Liver (tissue), 9 donors: Measurements from ENCODE around the gene TTC21B. TPM values are rescaled to one million over a fixed set of nuclear protein-coding genes. Genes with fewer than 3 reads are reported as not detected.

Source experiments
- DNase-seq: peaks from one replicate; pipeline ENCODE4 v3.0.0-alpha.2; 2017; ENCODE audit warnings: low spot score
- H3K27ac ChIP-seq, 2 donors: one replicate each; pipeline ENCODE4 v1.7.0; 2013; ENCODE audit warnings: inconsistent platforms in 2 of 2, low read length in 2 of 2, control low read depth in 1 of 2, low read depth in 1 of 2, mild to moderate bottlenecking in 1 of 2
- H3K27me3 ChIP-seq, 4 donors: one replicate each; pipeline versions ENCODE4 v1.6.1 to v1.7.0; 2013; ENCODE audit warnings: low read length in 3 of 4, inconsistent platforms in 1 of 4, mild to moderate bottlenecking in 1 of 4, moderate library complexity in 1 of 4; ENCODE audit not compliant: control insufficient read depth in 4 of 4, insufficient read depth in 4 of 4
- H3K36me3 ChIP-seq, 4 donors: one replicate each; pipeline versions ENCODE4 v1.6.1 to v1.7.0; 2013; ENCODE audit warnings: low read length in 3 of 4, mild to moderate bottlenecking in 3 of 4, low read depth in 1 of 4, moderate library complexity in 1 of 4; ENCODE audit not compliant: control insufficient read depth in 4 of 4, insufficient read depth in 3 of 4
- H3K4me1 ChIP-seq, 4 donors: one replicate each; pipeline versions ENCODE4 v1.6.1 to v1.7.0; 2013; ENCODE audit warnings: low read length in 3 of 4, mild to moderate bottlenecking in 3 of 4, moderate library complexity in 1 of 4; ENCODE audit not compliant: control insufficient read depth in 4 of 4, insufficient read depth in 4 of 4
- H3K4me3 ChIP-seq, 3 donors: one replicate each; pipeline versions ENCODE4 v1.6.1 to v1.7.0; 2013; ENCODE audit warnings: low read length in 3 of 3, control low read depth in 1 of 3, low read depth in 1 of 3, mild to moderate bottlenecking in 1 of 3
- H3K9ac ChIP-seq, 2 donors: one replicate each; pipeline ENCODE4 v1.7.0; 2013; ENCODE audit warnings: low read length in 2 of 2, mild to moderate bottlenecking in 2 of 2, moderate library complexity in 2 of 2, control low read depth in 1 of 2, low read depth in 1 of 2
- H3K9me3 ChIP-seq, 4 donors: one replicate each; pipeline versions ENCODE4 v1.6.1 to v1.7.0; 2013; ENCODE audit warnings: low read length in 3 of 4; ENCODE audit not compliant: control insufficient read depth in 4 of 4
- ATF3 ChIP-seq: IDR thresholded peaks from 2 replicates; pipeline ENCODE4 v1.6.1; 2016; ENCODE audit warnings: antibody characterized with exemption
- CTCF ChIP-seq: fragments of 150-350 bp; IDR thresholded peaks from 2 replicates; pipeline ENCODE4 v1.5.1; 2017; ENCODE audit warnings: improper control_type of control experiment, low read depth, low read length; ENCODE audit not compliant: missing input control
- EGR1 ChIP-seq, 2 donors: IDR thresholded peaks; 2 replicates each; pipeline ENCODE4 v1.6.1; 2016 to 2018; ENCODE audit warnings: antibody characterized with exemption in 2 of 2, low read depth in 2 of 2
- FOXA1 ChIP-seq: IDR thresholded peaks from 2 replicates; pipeline ENCODE4 v1.6.1; 2016; ENCODE audit warnings: antibody characterized with exemption
- FOXA2 ChIP-seq: IDR thresholded peaks from 2 replicates; pipeline ENCODE4 v1.6.1; 2016; ENCODE audit warnings: antibody characterized with exemption
- GABPA ChIP-seq, 2 donors: IDR thresholded peaks in 1 of 2; conservative IDR thresholded peaks in 1 of 2; 2 replicates each; pipeline ENCODE4 v1.6.1; 2016; ENCODE audit warnings: antibody characterized with exemption in 2 of 2, mild to moderate bottlenecking in 1 of 2, moderate library complexity in 1 of 2
- HNF4A ChIP-seq, 2 donors: conservative IDR thresholded peaks; 2 replicates each; pipeline ENCODE4 v1.6.1; 2016; ENCODE audit warnings: antibody characterized with exemption in 2 of 2, mild to moderate bottlenecking in 2 of 2
- HNF4G ChIP-seq: IDR thresholded peaks from 2 replicates; pipeline ENCODE4 v1.6.1; 2016; ENCODE audit warnings: antibody characterized with exemption
- JUND ChIP-seq, 2 donors: IDR thresholded peaks; 2 replicates each; pipeline ENCODE4 v1.6.1; 2016; ENCODE audit warnings: antibody characterized with exemption in 2 of 2
- NR2F2 ChIP-seq: IDR thresholded peaks from 2 replicates; pipeline ENCODE4 v1.6.1; 2016; ENCODE audit warnings: antibody characterized with exemption
- RAD21 ChIP-seq, 2 donors: IDR thresholded peaks; 2 replicates each; pipeline ENCODE4 v1.6.1; 2016; ENCODE audit warnings: antibody characterized with exemption in 2 of 2, mild to moderate bottlenecking in 2 of 2
- RXRA ChIP-seq, 2 donors: IDR thresholded peaks; 2 replicates each; pipeline ENCODE4 v1.6.1; 2017 to 2018; ENCODE audit warnings: antibody characterized with exemption in 2 of 2, mild to moderate bottlenecking in 1 of 2
- SP1 ChIP-seq: IDR thresholded peaks from 2 replicates; pipeline ENCODE4 v1.6.1; 2018; ENCODE audit warnings: antibody characterized with exemption, mild to moderate bottlenecking
- TAF1 ChIP-seq: conservative IDR thresholded peaks from 2 replicates; pipeline ENCODE4 v1.6.1; 2016; ENCODE audit warnings: antibody characterized with exemption, mild to moderate bottlenecking
- YY1 ChIP-seq: IDR thresholded peaks from 2 replicates; pipeline ENCODE4 v1.6.1; 2016; ENCODE audit warnings: antibody characterized with exemption, mild to moderate bottlenecking
- WGBS: extraction: QIAGEN DNeasy Blood & Tissue Kit; methylation state at CpG from one replicate; pipeline ENCODE4 v1.1.7; 2013; 5-methylcytosine and 5-hydroxymethylcytosine counted together
- polyA plus RNA-seq, 2 donors: library from polyadenylated mRNA; stranded (reverse) in 1 of 2; unstranded in 1 of 2; fragments of 200-250 nt in 1 of 2; fragments of >200 nt in 1 of 2; fragmentation: Nextera tagmentation in 1 of 2; extraction: Ambion mirVana in 1 of 2; gene quantifications; one replicate each; pipeline versions ENCODE4 v1.2.1 to v1.2.3, GENCODE V29; 2013 to 2015
- total RNA-seq, 2 donors: library from RNA; depleted of rRNA; stranded (reverse); fragments of >200 nt; gene quantifications; one replicate each; pipeline ENCODE4 v1.2.3, GENCODE V29; 2014
- TF ChIP-seq, protein P1 (sequence below): IDR thresholded peaks from 2 replicates; pipeline ENCODE4 v1.6.1; 2016; ENCODE audit warnings: antibody characterized with exemption
- TF ChIP-seq, protein P2 (sequence below): IDR thresholded peaks from 2 replicates; pipeline ENCODE4 v1.6.1; 2016; ENCODE audit warnings: antibody characterized with exemption
- TF ChIP-seq, protein P3 (sequence below): IDR thresholded peaks from 2 replicates; pipeline ENCODE4 v1.6.1; 2016; ENCODE audit warnings: antibody characterized with exemption, mild to moderate bottlenecking
- donor health status: healthy.
- donor health status: healthy.
- donor health status: healthy.
- donor health status: healthy.
- donor health status: healthy.

TTC21B gene
- total and polyA plus RNA-seq, 4 donors: 2.0 to 25.3 (median 12.7) TPM

DNA sequence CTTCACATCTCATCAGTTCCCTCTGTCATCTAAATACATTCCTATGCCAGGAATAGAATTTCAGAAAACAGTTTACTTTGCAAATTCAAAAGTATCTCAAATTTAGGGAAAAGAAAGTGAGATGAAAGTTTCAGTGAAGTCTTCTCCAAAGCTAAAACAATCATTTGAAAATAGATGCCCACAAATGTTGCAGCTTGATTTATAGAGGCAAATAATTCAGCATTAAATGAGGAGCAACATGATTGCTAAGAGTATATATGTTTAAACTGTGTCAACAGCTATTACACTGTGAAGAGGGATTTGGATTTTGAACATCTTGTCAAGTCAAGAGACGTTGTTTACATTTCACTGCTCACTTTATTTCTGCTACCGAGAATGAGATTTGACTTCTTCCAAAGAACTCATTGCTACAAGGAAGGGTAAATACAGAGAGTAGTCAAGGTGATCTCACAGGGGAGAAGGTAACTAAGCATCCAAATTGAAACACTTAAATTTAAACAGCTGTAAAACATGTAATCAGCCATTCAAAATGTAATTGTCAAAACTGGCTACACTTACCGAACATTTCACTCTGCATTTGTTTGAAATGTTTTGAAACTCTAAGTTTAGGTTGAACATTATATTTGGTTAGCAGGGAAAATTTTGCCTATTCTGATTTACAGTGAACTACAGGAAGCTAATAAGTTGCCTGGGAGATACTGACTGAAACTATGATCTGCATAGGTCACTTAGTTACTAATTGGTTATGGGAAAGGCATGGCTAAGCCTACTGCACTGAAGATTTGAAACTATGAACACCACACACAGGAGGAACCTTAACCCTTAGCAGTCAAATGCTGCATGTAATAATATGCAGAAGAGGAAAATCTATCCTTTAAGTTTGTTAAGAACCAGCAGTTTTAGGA lies 126.3 kb downstream of the TTC21B start:
- 62% methylated on average over 3 of the region's 3 CpGs for WGBS
- no peaks in the 10 kb centered on the region for H3K27me3 ChIP-seq
- no peaks in the 10 kb centered on the region for H3K9me3 ChIP-seq
- no peak for TF ChIP-seq FOXA1
- no peak for TF ChIP-seq RXRA (IDR thresholded peaks at IDR 0.05)
- no peak for TF ChIP-seq GABPA (IDR thresholded peaks at IDR 0.05 in 1 of 2, conservative IDR thresholded peaks at IDR 0.05 in 1 of 2)
- TF ChIP-seq CTCF: no peak
- no peak for TF ChIP-seq HNF4G
- TF ChIP-seq SP1: no peak
- TF ChIP-seq YY1: no peak
- TF ChIP-seq EGR1 (IDR thresholded peaks at IDR 0.05; ENCODE audit: low read depth in 2 of 2): no peak
- no peak for TF ChIP-seq JUND (IDR thresholded peaks at IDR 0.05)
- TF ChIP-seq, protein P1, sequence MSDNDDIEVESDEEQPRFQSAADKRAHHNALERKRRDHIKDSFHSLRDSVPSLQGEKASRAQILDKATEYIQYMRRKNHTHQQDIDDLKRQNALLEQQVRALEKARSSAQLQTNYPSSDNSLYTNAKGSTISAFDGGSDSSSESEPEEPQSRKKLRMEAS: no peak
- TF ChIP-seq NR2F2: no peak
- TF ChIP-seq RAD21 (IDR thresholded peaks at IDR 0.05): no peak
- TF ChIP-seq ATF3: no peak
- no peak for TF ChIP-seq TAF1
- no peak for TF ChIP-seq HNF4A (conservative IDR thresholded peaks at IDR 0.05)
- TF ChIP-seq, protein P2, sequence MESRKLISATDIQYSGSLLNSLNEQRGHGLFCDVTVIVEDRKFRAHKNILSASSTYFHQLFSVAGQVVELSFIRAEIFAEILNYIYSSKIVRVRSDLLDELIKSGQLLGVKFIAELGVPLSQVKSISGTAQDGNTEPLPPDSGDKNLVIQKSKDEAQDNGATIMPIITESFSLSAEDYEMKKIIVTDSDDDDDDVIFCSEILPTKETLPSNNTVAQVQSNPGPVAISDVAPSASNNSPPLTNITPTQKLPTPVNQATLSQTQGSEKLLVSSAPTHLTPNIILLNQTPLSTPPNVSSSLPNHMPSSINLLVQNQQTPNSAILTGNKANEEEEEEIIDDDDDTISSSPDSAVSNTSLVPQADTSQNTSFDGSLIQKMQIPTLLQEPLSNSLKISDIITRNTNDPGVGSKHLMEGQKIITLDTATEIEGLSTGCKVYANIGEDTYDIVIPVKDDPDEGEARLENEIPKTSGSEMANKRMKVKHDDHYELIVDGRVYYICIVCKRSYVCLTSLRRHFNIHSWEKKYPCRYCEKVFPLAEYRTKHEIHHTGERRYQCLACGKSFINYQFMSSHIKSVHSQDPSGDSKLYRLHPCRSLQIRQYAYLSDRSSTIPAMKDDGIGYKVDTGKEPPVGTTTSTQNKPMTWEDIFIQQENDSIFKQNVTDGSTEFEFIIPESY: no peak
- no peak for TF ChIP-seq FOXA2
- TF ChIP-seq, protein P3, sequence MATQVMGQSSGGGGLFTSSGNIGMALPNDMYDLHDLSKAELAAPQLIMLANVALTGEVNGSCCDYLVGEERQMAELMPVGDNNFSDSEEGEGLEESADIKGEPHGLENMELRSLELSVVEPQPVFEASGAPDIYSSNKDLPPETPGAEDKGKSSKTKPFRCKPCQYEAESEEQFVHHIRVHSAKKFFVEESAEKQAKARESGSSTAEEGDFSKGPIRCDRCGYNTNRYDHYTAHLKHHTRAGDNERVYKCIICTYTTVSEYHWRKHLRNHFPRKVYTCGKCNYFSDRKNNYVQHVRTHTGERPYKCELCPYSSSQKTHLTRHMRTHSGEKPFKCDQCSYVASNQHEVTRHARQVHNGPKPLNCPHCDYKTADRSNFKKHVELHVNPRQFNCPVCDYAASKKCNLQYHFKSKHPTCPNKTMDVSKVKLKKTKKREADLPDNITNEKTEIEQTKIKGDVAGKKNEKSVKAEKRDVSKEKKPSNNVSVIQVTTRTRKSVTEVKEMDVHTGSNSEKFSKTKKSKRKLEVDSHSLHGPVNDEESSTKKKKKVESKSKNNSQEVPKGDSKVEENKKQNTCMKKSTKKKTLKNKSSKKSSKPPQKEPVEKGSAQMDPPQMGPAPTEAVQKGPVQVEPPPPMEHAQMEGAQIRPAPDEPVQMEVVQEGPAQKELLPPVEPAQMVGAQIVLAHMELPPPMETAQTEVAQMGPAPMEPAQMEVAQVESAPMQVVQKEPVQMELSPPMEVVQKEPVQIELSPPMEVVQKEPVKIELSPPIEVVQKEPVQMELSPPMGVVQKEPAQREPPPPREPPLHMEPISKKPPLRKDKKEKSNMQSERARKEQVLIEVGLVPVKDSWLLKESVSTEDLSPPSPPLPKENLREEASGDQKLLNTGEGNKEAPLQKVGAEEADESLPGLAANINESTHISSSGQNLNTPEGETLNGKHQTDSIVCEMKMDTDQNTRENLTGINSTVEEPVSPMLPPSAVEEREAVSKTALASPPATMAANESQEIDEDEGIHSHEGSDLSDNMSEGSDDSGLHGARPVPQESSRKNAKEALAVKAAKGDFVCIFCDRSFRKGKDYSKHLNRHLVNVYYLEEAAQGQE: no peak
- no peaks in the 10 kb centered on the region for H3K4me1 ChIP-seq
- no peaks in the 10 kb centered on the region for H3K36me3 ChIP-seq
- no peak overlapping the region for H3K4me3 ChIP-seq
- H3K9ac ChIP-seq: no peak overlapping the region
- H3K27ac ChIP-seq: no peak overlapping the region
- no peak for DNase-seq
